Effector memory CD4-positive, alpha-beta T cell (primary cell): ENCODE measurements around the gene POU2F1.
"Not testable (repeated sequence)": the region's sequence is repeated elsewhere in the genome, so short reads cannot be mapped to it uniquely, and the experiment has no call there.

Experiments
- DNase-seq, 3 donors: peaks; one replicate each; pipeline ENCODE4 v3.0.0-alpha.2; 2020
- H3K27ac ChIP-seq: 2 replicates; pipeline ENCODE4 v1.7.0; 2013; ENCODE audit warnings: mild to moderate bottlenecking, low read length, moderate library complexity; ENCODE audit not compliant: insufficient read depth, poor library complexity, severe bottlenecking
- H3K27me3 ChIP-seq: replicated peaks from 2 replicates; pipeline ENCODE4 v1.7.0; 2013; ENCODE audit warnings: mild to moderate bottlenecking, low read length; ENCODE audit not compliant: insufficient read depth, control insufficient read depth, poor library complexity, severe bottlenecking
- H3K36me3 ChIP-seq: 2 replicates; pipeline ENCODE4 v1.7.0; 2013; ENCODE audit warnings: mild to moderate bottlenecking, low read length, moderate library complexity; ENCODE audit not compliant: control insufficient read depth, insufficient read depth
- H3K4me1 ChIP-seq: 2 replicates; pipeline ENCODE4 v1.7.0; 2013; ENCODE audit warnings: low read length, mild to moderate bottlenecking; ENCODE audit not compliant: control insufficient read depth, insufficient read depth, poor library complexity, severe bottlenecking
- H3K4me3 ChIP-seq: 2 replicates; pipeline ENCODE4 v1.7.0; 2013; ENCODE audit warnings: low read length, low read depth, mild to moderate bottlenecking; ENCODE audit not compliant: insufficient read depth, poor library complexity, severe bottlenecking
- H3K9me3 ChIP-seq: 2 replicates; pipeline ENCODE4 v1.7.0; 2013; ENCODE audit warnings: mild to moderate bottlenecking, low read length, moderate library complexity; ENCODE audit not compliant: control insufficient read depth

POU2F1 gene

GRCh38 chr1:167219194-167219593 lies 1.5 kb upstream of the POU2F1 start:
- DNase-seq, result no peak
- Histone ChIP-seq H3K9me3 (no peaks in the 10 kb centered on the region), H3K27ac (no peak overlapping the region), H3K4me3 (peak overlapping the region; percentile 96), H3K36me3 (no peaks in the 10 kb centered on the region), H3K27me3 (no peaks in the 10 kb centered on the region), H3K4me1 (peaks cover 14% of the 10 kb centered on the region)

GRCh38 chr1:167219646-167220536 lies 795 bp upstream of the POU2F1 start:
- Histone ChIP-seq H3K9me3 (no peaks in the 10 kb centered on the region), H3K4me3 (peak overlapping the region; percentile 96), H3K27me3 (no peaks in the 10 kb centered on the region), H3K36me3 (no peaks in the 10 kb centered on the region), H3K27ac (peak overlapping the region; percentile 84), H3K4me1 (peaks cover 14% of the 10 kb centered on the region)
- peak; percentile 77 to 88 (median 84) for DNase-seq

- DNase-seq, result peak in 1 of 3 donors; percentile 0
- Histone ChIP-seq H3K27me3 (no peaks in the 10 kb centered on the region), H3K9me3 (no peaks in the 10 kb centered on the region), H3K27ac (peak overlapping the region; percentile 88), H3K4me1 (peaks cover 14% of the 10 kb centered on the region), H3K4me3 (peak overlapping the region; percentile 84), H3K36me3 (no peaks in the 10 kb centered on the region)
Observed at GRCh38 chr1:167221126-167221737, 546 bp downstream of the POU2F1 start.

GRCh38 chr1:167221738-167222610 lies 1.3 kb downstream of the POU2F1 start:
- DNase-seq, result peak; percentile 56 to 63 (median 62)
- Histone ChIP-seq H3K36me3 (no peaks in the 10 kb centered on the region), H3K4me3 (peak overlapping the region; percentile 74), H3K4me1 (peaks cover 14% of the 10 kb centered on the region), H3K27me3 (no peaks in the 10 kb centered on the region), H3K27ac (peak overlapping the region; percentile 88), H3K9me3 (no peaks in the 10 kb centered on the region)

GRCh38 chr1:167223144-167224103 lies 2.7 kb downstream of the POU2F1 start:
- Histone ChIP-seq H3K36me3 (no peaks in the 10 kb centered on the region), H3K4me1 (peaks cover 14% of the 10 kb centered on the region), H3K9me3 (no peaks in the 10 kb centered on the region), H3K27ac (peak overlapping the region; percentile 88), H3K4me3 (no peak overlapping the region), H3K27me3 (no peaks in the 10 kb centered on the region)
- no peak for DNase-seq

GRCh38 chr1:167224734-167225235 lies 4.1 kb downstream of the POU2F1 start:
- H3K4me3 ChIP-seq, H3K36me3 ChIP-seq, H3K9me3 ChIP-seq, H3K27ac ChIP-seq, DNase-seq, H3K27me3 ChIP-seq: not testable (repeated sequence)
- peaks cover 10% of the 10 kb centered on the region for H3K4me1 ChIP-seq

GRCh38 chr1:167225920-167226319 lies 5.2 kb downstream of the POU2F1 start:
- no peak overlapping the region for H3K4me3 ChIP-seq
- DNase-seq, result no peak
- H3K4me1 ChIP-seq, result peaks cover 10% of the 10 kb centered on the region
- no peaks in the 10 kb centered on the region for H3K36me3 ChIP-seq
- no peaks in the 10 kb centered on the region for H3K9me3 ChIP-seq
- no peak overlapping the region for H3K27ac ChIP-seq
- H3K27me3 ChIP-seq, result no peaks in the 10 kb centered on the region

- DNase-seq, result no peak
- Histone ChIP-seq H3K27ac (no peak overlapping the region), H3K27me3 (no peaks in the 10 kb centered on the region), H3K4me1 (peaks cover 3% of the 10 kb centered on the region), H3K36me3 (no peaks in the 10 kb centered on the region), H3K4me3 (no peak overlapping the region), H3K9me3 (no peaks in the 10 kb centered on the region)
Observed at GRCh38 chr1:167227934-167228378, 7.3 kb downstream of the POU2F1 start.
